Keratinocyte (primary cell): ENCODE measurements around the gene HIP1R. TPM values are rescaled to one million over a fixed set of nuclear protein-coding genes. Genes with fewer than 3 reads are reported as not detected.
A peak's percentile ranks its signal among the peaks of the same experiment; 100 is the strongest.

ENCODE experiments used
- DNase-seq: peaks from one replicate; pipeline ENCODE4 v3.0.0-alpha.2; 2011; ENCODE audit warnings: low read depth, missing footprints, low spot score
- FAIRE-seq: peaks from 2 replicates; lab custom pipeline; 2011; peaks lifted over from hg19 to GRCh38; lab: Jason Lieb, UNC
- H2AFZ ChIP-seq: 2 replicates; pipeline ENCODE4 v1.6.0; 2012; ENCODE audit warnings: low read length, control low read depth, inconsistent platforms; ENCODE audit not compliant: control insufficient read depth
- H3K27ac ChIP-seq: 2 replicates; pipeline ENCODE4 v1.5.1; 2011; ENCODE audit warnings: low read length; ENCODE audit not compliant: control insufficient read depth, insufficient read depth
- H3K27me3 ChIP-seq: 3 replicates; pipeline ENCODE4 v1.6.0; 2011; ENCODE audit warnings: low read length; ENCODE audit not compliant: control insufficient read depth, insufficient read depth; ENCODE audit errors: extremely low read depth
- H3K36me3 ChIP-seq, 2 experiments: 2 replicates in 1 of 2; 3 replicates in 1 of 2; pipeline ENCODE4 v1.5.1; 2011; ENCODE audit warnings: low read length in 2 of 2, mild to moderate bottlenecking in 1 of 2; ENCODE audit not compliant: control insufficient read depth in 2 of 2, insufficient read depth in 2 of 2; ENCODE audit errors: extremely low read depth in 1 of 2
- H3K4me1 ChIP-seq: 3 replicates; pipeline ENCODE4 v1.5.1; 2011; ENCODE audit warnings: low read length; ENCODE audit not compliant: control insufficient read depth, insufficient read depth; ENCODE audit errors: extremely low read depth
- H3K4me2 ChIP-seq: 3 replicates; pipeline ENCODE4 v1.6.0; 2011; ENCODE audit warnings: low read depth, low read length; ENCODE audit not compliant: control insufficient read depth, insufficient read depth; ENCODE audit errors: extremely low read depth
- H3K4me3 ChIP-seq, 3 experiments: fragments of 200-600 bp in 1 of 3; sonication (generic) in 1 of 3; 2 replicates in 2 of 3; 3 replicates in 1 of 3; pipeline ENCODE4 v1.5.1; 2011 to 2016; ENCODE audit warnings: low read length in 3 of 3, mild to moderate bottlenecking in 3 of 3, control low read depth in 2 of 3, inconsistent platforms in 1 of 3, low read depth in 1 of 3, mixed read lengths in 1 of 3, mixed run types in 1 of 3, moderate library complexity in 1 of 3; ENCODE audit not compliant: control insufficient read depth in 2 of 3, insufficient read depth in 2 of 3; ENCODE audit errors: extremely low read depth in 1 of 3
- H3K79me2 ChIP-seq: 2 replicates; pipeline ENCODE4 v1.6.0; 2012; ENCODE audit warnings: low read length; ENCODE audit not compliant: control insufficient read depth, insufficient read depth
- H3K9ac ChIP-seq: 3 replicates; pipeline ENCODE4 v1.6.0; 2011; ENCODE audit warnings: low read length; ENCODE audit not compliant: control insufficient read depth, insufficient read depth; ENCODE audit errors: extremely low read depth
- H3K9me1 ChIP-seq: 3 replicates; pipeline ENCODE4 v1.6.0; 2011; ENCODE audit warnings: low read length; ENCODE audit not compliant: control insufficient read depth, insufficient read depth; ENCODE audit errors: extremely low read depth
- H3K9me3 ChIP-seq: 2 replicates; pipeline ENCODE4 v1.5.1; 2012; ENCODE audit warnings: low read depth, low read length; ENCODE audit not compliant: control insufficient read depth
- H4K20me1 ChIP-seq: 3 replicates; pipeline ENCODE4 v1.6.0; 2011; ENCODE audit warnings: low read length; ENCODE audit not compliant: control insufficient read depth, insufficient read depth; ENCODE audit errors: extremely low read depth
- CTCF ChIP-seq, 3 experiments: IDR thresholded peaks in 1 of 3; conservative IDR thresholded peaks in 1 of 3; optimal IDR thresholded peaks in 1 of 3; 2 replicates in 2 of 3; 3 replicates in 1 of 3; pipeline versions ENCODE3 to v1.5.1; 2011; ENCODE audit warnings: low read length in 3 of 3, mild to moderate bottlenecking in 3 of 3, moderate library complexity in 2 of 3, control low read depth in 1 of 3, inconsistent platforms in 1 of 3; ENCODE audit not compliant: insufficient read depth in 2 of 3; ENCODE audit errors: extremely low read depth in 1 of 3
- EZH2 ChIP-seq: IDR thresholded peaks from one replicate; pipeline ENCODE4 v1.6.1; 2012; ENCODE audit warnings: inconsistent platforms, mild to moderate bottlenecking, low read length, moderate library complexity
- dilution Hi-C: fragments of 300-500 bp; cut with MboI; formaldehyde crosslinking; loops from one replicate; pipeline ENCODE4 v1.7.0; 2020; ENCODE audit warnings: low sequenced_read_pairs; ENCODE audit not compliant: extremely low pct_ligation_motif_present
- polyA plus RNA-seq, 5 experiments: library from polyadenylated mRNA; depleted of rRNA in 3 of 5; stranded (reverse) in 3 of 5; stranded (forward) in 1 of 5; unstranded in 1 of 5; fragments of >200 nt; gene quantifications; 1 replicate in 1 of 5; 2 replicates in 3 of 5; 3 replicates in 1 of 5; pipeline versions ENCODE4 v1.2.1 to v1.2.3, GENCODE V29; 2011 to 2012; ENCODE audit warnings: missing spikeins in 2 of 5, low read depth in 1 of 5, low replicate concordance in 1 of 5

HIP1R gene
- polyA plus RNA-seq, 1 donor (not counting 4 experiments of a cell fraction or from before 2014, with no cell fraction given), result 23.0 TPM

GRCh38 chr12:122872815-122873361 lies 37.6 kb downstream of the HIP1R start:
- FAIRE-seq, result no peak
- dilution Hi-C loops, result no loop called here
- no peak for DNase-seq
- peak overlapping the region in 1 of 3 experiments; percentile 70 for H3K4me3 ChIP-seq
- H3K79me2 ChIP-seq, result peaks cover 95% of the 10 kb centered on the region
- no peaks in the 10 kb centered on the region for H3K9me3 ChIP-seq
- H3K27ac ChIP-seq, result peak overlapping the region; percentile 91
- H3K36me3 ChIP-seq, result peaks cover 12 to 51% of the 10 kb centered on the region in 2 experiments
- H3K4me2 ChIP-seq, result peak overlapping the region; percentile 99
- no peaks in the 10 kb centered on the region for H3K27me3 ChIP-seq
- H3K9ac ChIP-seq, result peak overlapping the region; percentile 85
- H3K4me1 ChIP-seq, result peaks cover 57% of the 10 kb centered on the region
- TF ChIP-seq CTCF (optimal IDR thresholded peaks at IDR 0.05 in 1 of 3, IDR thresholded peaks at IDR 0.05 in 1 of 3, conservative IDR thresholded peaks at IDR 0.05 in 1 of 3; ENCODE audit: extremely low read depth in 1 of 3, insufficient read depth in 2 of 3, low read length in 3 of 3) (no peak), EZH2 (no peak)
- no peak overlapping the region for H2AFZ ChIP-seq
- H4K20me1 ChIP-seq, result peaks cover 13% of the 10 kb centered on the region
- peaks cover 6% of the 10 kb centered on the region for H3K9me1 ChIP-seq

- dilution Hi-C loops, result no loop called here
- peaks cover 12 to 46% of the 10 kb centered on the region in 2 experiments for H3K36me3 ChIP-seq
- H3K4me2 ChIP-seq, result peak overlapping the region; percentile 25
- H3K9me1 ChIP-seq, result peaks cover 6% of the 10 kb centered on the region
- H3K4me3 ChIP-seq, result no peak overlapping the region
- no peaks in the 10 kb centered on the region for H3K9me3 ChIP-seq
- FAIRE-seq, result no peak
- DNase-seq, result no peak
- peaks cover 98% of the 10 kb centered on the region for H3K79me2 ChIP-seq
- H3K27me3 ChIP-seq, result no peaks in the 10 kb centered on the region
- TF ChIP-seq CTCF (optimal IDR thresholded peaks at IDR 0.05 in 1 of 3, IDR thresholded peaks at IDR 0.05 in 1 of 3, conservative IDR thresholded peaks at IDR 0.05 in 1 of 3; ENCODE audit: extremely low read depth in 1 of 3, insufficient read depth in 2 of 3, low read length in 3 of 3) (no peak), EZH2 (no peak)
- peak overlapping the region; percentile 30 for H3K9ac ChIP-seq
- H3K27ac ChIP-seq, result peak overlapping the region; percentile 91
- no peak overlapping the region for H2AFZ ChIP-seq
- H3K4me1 ChIP-seq, result peaks cover 51% of the 10 kb centered on the region
- H4K20me1 ChIP-seq, result peaks cover 13% of the 10 kb centered on the region
Measured at GRCh38 chr12:122873540-122873939, 38.3 kb downstream of the HIP1R start.
